Astrocyte of the spinal cord (primary cell): Measurements from ENCODE around the gene PIK3R3.

Experiments used
- DNase-seq: peaks from one replicate; pipeline ENCODE4 v3.0.0; 2011; ENCODE audit warnings: low read depth, low spot score
- H3K4me3 ChIP-seq: 2 replicates; pipeline ENCODE4 v1.5.1; 2011; ENCODE audit warnings: low read depth, mild to moderate bottlenecking, low read length, moderate library complexity
- in situ Hi-C: cut with HindIII; loops from 2 replicates; pipeline ENCODE4 v1.10.0; 2017; ENCODE audit warnings: low sequenced_read_pairs
- TF ChIP-seq, protein P1 (sequence below): IDR thresholded peaks from 2 replicates; pipeline ENCODE4 v1.5.1; 2012; ENCODE audit warnings: low read depth, mild to moderate bottlenecking, low read length, inconsistent platforms

The PIK3R3 gene

DNA sequence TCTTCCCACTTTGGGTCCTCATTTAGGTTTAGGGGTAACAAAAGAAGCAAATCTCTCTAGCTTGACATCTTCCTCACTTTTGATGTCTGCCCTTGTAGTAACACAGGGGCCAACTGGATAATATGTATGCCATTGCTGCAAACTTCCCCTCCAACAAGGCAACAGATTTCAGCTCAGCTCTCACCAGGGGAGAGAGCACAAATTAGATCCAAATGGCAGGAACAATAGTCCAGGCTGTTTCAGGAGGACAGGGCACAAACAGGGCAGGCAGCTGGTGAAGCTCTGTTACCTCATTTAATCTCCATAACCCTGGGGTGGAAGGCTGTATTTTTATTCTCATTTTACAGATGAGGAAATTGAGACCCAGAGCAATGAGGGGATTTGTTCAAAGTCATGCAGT is 4.3 kb upstream of the PIK3R3 start:
- H3K4me3 ChIP-seq: no peak overlapping the region
- in situ Hi-C loops: no loop called here
- no peak for DNase-seq
- TF ChIP-seq, protein P1, sequence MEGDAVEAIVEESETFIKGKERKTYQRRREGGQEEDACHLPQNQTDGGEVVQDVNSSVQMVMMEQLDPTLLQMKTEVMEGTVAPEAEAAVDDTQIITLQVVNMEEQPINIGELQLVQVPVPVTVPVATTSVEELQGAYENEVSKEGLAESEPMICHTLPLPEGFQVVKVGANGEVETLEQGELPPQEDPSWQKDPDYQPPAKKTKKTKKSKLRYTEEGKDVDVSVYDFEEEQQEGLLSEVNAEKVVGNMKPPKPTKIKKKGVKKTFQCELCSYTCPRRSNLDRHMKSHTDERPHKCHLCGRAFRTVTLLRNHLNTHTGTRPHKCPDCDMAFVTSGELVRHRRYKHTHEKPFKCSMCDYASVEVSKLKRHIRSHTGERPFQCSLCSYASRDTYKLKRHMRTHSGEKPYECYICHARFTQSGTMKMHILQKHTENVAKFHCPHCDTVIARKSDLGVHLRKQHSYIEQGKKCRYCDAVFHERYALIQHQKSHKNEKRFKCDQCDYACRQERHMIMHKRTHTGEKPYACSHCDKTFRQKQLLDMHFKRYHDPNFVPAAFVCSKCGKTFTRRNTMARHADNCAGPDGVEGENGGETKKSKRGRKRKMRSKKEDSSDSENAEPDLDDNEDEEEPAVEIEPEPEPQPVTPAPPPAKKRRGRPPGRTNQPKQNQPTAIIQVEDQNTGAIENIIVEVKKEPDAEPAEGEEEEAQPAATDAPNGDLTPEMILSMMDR: no peak

DNA sequence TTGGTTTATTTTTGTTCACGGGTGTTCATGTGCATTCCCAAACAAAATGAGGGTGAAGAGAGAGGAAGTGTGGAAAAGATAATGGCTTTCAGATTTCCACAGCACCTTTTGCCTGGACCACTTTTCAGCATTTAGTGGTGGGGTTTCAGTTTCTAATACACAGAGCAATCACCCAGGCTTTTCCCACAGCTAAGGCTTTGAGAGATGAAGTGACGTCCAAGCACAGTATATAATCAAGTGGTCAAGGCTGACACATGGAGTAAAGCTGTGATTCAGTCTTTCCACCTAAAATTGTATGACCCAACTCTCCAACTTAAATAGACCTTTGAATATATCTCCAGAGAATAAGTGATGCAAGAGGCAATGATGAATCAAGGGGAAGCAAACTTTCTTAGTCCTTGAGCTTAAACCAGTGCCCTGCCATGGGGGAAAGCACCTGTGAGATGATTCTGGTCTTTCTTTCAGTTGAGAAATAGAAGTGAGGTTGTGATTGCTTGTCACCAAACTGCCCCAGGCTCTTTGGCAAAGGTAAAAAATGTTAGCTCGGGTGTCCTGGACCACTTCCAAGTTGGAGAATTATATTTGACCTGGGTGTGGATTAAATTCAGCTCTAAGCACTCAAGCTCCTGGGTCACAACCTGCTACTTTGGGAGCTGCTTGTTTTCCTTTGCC is 2.4 kb upstream of the PIK3R3 start:
- TF ChIP-seq, protein P1: no peak
- H3K4me3 ChIP-seq: no peak overlapping the region
- in situ Hi-C loops: no loop called here
- peak; percentile 65 for DNase-seq

DNA sequence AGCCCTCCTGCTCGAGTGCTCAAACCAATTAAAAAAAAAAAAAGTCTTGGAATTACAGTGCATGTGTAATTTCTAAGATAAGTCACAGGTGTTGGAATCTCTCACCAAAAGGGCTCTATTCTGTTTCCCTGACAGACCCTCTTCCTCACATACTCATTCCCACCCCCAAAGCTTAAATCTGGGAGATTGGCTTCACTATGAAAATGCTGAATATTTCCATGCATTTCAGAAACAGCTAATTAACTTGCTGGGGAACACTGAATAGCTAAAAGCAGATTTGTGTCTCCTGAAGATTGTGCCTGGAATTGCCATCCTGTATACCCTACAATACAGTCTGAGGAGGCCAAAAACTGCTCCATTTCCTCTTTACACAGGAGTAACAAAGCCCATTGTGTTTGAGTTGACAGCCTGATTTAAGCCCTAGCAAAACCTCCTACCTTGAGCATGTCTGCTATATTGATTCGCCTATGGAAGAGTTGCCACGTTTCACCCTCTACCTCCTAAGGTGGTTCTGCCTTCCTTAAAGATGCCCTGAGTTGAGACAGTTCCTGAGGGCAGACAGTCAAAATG is 1.4 kb upstream of the PIK3R3 start:
- TF ChIP-seq, protein P1: no peak
- no peak for DNase-seq
- in situ Hi-C loops: no loop called here
- H3K4me3 ChIP-seq: peak overlapping the region; percentile 71

DNA sequence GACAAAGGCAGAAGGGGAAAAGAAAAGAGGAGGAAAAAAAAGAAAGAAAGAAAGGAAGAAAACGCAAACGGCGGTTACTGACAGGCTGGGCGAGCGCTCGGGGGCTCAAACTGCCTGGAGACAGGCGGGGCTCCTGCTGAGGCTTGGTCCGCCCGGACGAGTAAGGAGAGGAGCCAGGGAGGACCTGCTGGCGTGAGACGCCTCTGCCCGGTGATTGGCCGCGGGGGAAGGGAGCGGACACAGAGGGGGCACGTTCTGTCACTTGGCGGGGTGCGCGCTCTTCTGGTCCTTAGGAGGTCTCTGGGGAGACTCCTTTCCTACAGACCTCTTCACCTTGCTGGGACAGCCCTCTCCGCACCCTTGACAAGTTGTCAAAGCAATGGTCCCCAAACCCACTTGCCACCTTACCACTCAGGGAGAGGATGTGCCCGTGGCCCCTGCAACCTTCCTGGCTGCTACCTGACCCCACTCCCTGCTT is 791 bp upstream of the PIK3R3 start:
- TF ChIP-seq, protein P1: no peak
- in situ Hi-C loops: no loop called here
- H3K4me3 ChIP-seq: peak overlapping the region; percentile 71
- DNase-seq: no peak

DNA sequence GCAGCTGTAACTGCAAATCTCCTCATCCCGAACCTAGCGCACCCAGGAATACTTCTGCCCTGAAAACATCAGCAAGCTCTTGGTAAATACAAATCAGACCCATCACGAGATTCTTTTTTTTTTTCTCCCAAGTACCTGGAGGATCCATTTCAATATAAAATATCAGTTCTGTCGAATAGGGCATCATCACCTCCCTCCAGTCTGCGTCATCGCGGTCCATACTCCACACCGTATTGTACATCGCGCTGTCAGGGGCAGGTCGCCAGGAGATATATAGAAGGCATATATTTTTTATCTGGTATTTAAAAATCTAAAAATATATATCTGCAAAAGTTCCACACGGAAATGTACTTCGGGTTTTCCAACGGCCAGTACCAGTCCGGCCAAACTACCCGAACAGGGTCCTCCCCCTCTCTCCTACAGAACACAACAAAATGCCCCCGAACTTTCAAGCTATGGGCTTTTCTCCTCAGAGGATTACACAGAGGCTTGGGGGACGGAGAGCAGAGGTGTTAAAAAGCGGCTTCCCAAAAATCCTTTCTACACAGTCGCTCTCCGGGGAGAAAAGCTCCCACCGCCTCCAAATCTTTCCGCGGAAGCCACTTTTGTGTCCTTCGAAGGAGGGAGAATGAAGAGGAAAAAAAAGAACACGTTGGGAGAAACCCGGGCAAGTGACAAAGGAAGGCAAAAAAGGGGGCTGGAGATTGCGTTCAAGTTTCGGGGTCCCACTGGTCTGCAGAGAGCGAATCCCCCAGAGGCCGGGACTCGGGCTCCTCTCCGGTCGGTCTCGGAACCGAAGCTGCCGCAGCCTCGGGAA is 509 bp downstream of the PIK3R3 start:
- peak; percentile 44 for DNase-seq
- TF ChIP-seq, protein P1: no peak
- in situ Hi-C loops: no loop called here
- H3K4me3 ChIP-seq: peak overlapping the region; percentile 90

DNA sequence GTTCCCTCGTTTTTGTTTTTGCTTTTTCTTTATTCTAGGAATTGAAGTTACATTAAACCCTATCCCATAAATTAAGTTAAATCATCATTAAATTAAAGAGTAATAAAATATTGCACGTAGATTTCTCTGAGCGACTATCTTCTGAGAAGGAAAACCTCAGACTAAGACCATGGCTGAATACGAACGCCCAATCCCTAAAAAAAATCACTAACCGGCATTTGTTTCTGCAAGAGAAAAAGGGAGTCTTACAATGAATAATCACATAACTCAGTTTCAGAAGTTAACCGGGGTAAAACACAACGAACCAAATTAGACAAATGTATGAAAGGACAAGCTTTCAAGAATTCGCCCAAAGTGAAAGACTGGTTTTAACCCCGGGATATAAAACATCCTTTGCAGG is 1.3 kb downstream of the PIK3R3 start:
- peak; percentile 43 for DNase-seq
- peak overlapping the region; percentile 90 for H3K4me3 ChIP-seq
- in situ Hi-C loops: no loop called here
- TF ChIP-seq, protein P1: no peak
